NCI-H1694 (cell line): Measurements from ENCODE around the gene NFIX.

Source experiments
- DNase-seq: peaks from one replicate; lab custom pipeline; 2025; lab: John Stamatoyannopoulos, UW

NFIX gene

DNA sequence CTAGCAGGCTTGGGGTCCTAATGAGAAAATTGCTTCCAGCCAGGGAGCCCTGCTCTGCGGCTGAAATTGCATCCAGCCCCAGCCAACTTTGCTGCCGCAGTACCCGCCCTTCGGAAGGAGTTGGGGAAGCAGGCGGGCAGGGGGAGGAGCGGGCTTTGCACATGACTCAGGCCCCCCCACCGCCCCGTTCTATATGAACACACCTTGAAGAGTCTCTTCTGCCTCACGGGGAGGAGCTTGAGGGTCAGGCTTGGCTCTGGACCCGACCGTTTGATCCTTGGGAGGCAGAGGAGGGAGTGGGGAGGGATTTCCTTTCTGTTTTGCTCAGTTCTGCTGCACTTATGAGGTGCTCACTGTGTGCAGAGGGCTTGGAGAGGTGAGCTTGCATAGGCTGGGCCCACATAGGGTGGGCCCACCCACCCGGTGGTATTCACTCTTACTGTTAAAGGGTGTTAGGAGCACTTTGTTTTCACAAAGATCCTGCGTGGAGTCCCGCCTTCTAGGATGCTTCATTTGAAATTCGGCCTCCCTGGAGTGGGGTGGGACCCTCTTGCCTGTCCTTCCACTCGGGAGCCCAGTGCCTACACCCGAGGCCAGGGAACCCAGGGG is 60.9 kb downstream of the NFIX start:
- no peak for DNase-seq

GRCh38 chr19:13057147-13057572 is 61.9 kb downstream of the NFIX start:
- no peak for DNase-seq

- DNase-seq = no peak
Observed at GRCh38 chr19:13057744-13058143, 62.5 kb downstream of the NFIX start.

GRCh38 chr19:13058951-13059660 is 63.8 kb downstream of the NFIX start:
- no peak for DNase-seq

DNA sequence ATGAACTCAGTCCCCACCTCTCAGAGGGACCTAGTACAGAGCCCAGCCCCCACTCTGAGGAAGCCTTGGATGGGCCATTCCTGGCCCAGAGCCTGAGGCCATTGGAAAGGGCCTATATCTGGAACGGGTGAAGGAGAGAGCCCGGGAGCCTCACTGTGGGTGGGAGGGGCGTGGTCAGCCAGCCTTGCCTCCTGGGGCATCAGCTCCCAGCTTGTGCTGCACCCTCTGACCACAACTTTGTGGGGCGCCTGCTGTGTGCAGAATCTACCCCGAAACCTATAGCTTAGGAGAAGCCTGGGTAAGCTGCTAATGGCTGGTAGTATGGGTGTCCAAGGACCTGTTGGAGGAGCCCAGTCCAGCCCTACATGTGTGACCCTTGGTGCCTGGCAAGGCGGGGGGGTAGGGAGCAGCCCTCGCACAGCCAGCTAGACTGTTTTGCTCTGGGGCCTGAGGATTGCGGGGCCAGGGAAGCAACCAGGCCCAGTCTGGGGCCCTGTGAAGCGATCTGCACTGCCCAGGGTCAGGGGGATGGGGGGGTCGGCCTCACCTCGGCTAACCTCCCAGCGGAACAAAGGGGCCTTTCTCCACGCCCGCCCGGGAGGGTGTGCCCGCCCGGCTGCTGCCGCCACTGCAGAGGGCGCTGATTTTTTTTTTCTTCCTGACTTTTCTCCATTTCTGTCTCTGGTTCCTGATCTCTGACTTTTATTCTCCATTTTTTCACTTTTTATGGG is 65.1 kb downstream of the NFIX start:
- DNase-seq = no peak

- peak; percentile 43 for DNase-seq
Observed at GRCh38 chr19:13060964-13061927, 66.0 kb downstream of the NFIX start.

DNA sequence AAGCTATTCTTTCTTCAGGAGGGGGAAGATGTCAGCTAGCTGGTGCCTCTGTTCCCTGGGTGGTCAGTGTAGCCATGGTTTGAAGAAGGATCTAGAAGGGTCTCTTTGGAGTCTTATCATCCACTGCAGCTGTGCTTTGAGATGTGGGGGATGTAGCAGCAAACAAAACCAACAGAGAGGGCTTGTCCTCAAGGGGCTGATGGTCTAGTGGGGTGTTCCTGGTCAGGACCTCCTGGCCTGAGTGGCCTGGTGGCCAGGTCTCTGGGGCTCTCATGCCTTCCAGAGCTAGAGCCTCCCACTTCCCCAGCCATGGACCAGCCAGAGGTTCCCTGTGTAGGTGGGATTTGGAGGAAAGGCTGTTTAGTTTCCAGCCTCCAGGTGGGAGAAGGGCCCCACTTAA is 67.0 kb downstream of the NFIX start:
- DNase-seq = no peak

GRCh38 chr19:13063461-13064091 is 68.3 kb downstream of the NFIX start:
- no peak for DNase-seq

DNA sequence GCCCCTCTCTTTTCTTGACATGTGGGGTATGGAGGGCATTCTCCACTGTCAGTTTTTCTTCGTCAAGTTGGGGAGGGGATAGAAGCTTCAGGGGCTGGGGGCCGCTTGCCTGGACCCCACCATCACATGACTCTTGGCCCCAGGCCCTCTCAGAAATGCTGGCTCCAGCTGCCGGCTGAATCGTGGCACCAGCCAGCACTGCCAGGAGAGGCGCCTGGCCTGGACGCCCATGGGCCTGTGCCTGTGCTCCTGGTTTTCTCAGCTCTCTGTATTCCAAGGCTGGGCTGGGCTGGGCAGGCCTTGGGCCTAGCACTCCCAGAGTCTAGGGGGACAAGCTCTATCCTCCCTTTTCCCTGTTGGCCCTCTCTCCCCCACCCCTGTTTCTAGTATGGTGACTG is 68.8 kb downstream of the NFIX start:
- no peak for DNase-seq

DNA sequence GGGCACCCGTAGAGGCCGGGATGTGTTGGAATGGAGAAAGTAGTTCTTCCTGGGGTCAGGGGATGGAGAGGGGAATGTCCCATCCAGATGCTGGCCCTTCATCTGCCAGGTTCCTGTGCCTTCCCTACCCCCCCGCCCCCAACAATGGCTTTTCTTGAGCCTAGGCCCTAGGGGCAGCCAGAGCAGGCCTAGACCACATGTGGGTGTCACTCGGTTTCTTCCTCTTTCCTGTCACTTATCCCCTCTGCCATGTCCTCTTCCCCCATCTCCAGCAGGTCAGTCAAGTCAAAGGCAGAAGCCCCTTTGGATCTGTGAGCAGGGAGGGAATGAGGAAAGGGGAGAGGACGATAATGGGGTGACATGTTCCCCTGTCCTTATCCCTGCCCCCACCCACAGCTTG is 71.0 kb downstream of the NFIX start:
- DNase-seq = no peak

- DNase-seq = no peak
Observed at GRCh38 chr19:13066933-13067807, 71.9 kb downstream of the NFIX start.

GRCh38 chr19:13068085-13068846 is 73.0 kb downstream of the NFIX start:
- DNase-seq = no peak

- no peak for DNase-seq
Observed at GRCh38 chr19:13069415-13070359, 74.4 kb downstream of the NFIX start.

DNA sequence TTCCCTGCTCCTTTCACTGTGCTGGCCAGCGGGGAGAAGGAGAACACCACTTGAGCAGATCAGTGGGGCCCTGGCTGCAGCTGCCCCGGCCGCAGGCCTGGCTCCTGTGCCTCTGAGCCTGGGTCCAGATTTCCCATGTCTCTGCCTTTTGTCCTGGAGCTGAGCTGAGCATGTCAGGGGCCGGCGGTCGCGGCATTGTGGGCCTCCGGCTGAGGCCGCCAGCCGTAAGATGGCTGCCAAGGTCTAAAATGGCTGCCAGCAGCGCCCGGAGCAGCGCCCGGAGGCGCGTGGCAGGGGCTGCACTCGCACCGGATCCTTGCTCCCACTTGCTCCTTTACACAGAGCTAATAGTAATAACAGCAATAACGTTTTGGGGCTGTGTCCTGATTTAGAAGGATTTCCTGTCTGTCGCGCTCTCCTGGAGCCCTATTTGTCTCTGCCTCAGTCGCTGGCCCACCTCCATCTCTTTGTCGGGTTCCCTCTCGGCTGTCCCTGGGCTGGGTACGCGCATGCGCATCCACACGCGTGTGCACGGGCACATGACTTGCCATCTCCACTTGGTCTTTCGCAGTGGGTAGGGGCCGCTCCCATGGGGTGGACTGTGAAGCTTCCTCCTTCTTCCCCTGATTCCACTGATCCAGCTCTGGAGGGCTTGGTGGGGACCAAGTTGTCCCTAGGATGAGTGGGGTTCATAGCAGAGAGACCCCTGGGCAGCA is 75.3 kb downstream of the NFIX start:
- DNase-seq = no peak

GRCh38 chr19:13071444-13072187 is 76.3 kb downstream of the NFIX start:
- peak; percentile 23 for DNase-seq

DNA sequence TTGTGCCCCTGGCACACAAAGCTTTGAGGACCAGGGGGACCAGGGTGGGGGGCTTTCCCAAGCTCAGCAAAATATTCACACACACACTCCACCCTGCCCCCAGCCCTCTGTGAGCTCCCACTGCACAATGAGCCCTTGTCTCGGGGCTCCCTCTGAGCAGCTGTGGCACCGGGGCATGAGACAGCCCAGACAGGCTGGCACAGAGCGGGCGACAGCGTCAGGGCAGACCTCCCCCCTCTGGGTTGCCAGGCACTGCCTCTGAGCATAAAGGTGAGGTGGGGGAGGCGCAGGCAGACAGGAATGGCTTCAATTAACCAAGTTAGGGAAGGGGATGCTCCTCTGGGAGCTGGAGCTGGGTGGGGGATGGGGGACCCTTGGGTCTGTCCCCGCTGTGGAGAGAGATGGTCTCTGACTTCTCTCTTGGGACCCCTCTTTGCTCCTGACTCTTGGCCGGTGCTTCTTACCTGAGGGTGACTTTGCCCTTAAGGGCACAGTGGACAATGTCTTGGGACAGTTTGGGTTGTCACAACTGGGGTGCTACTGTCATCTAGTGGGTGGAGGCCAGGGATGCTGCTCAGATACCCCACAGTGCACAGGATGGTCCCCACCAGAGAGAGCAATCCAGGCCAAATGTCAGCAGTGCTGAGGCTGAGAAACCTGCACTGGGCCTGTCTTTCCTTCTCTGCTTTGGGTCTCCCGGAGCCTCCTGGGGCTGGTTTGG is 77.1 kb downstream of the NFIX start:
- peak; percentile 29 for DNase-seq

DNA sequence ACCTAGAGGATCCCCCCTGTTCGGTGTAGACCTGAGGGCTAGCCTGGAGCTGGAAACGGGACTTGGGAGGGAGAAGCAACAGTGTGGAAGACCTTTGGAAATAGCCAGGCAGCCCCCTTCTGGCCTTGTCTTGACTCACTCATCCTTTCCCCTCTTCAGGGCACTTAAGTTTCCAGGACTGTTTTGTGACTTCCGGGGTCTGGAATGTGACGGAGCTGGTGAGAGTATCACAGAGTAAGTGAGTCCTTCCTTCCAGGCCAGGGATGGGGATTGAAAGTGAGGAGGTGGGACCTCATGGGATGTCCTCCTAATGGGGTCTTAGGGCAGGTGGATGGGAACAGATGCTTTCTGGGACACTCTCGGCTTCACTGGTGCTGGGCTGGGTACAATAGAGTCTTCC is 78.0 kb downstream of the NFIX start:
- no peak for DNase-seq
